ENCODE measurements around the gene ZFYVE27.

The ZFYVE27 gene

DNA sequence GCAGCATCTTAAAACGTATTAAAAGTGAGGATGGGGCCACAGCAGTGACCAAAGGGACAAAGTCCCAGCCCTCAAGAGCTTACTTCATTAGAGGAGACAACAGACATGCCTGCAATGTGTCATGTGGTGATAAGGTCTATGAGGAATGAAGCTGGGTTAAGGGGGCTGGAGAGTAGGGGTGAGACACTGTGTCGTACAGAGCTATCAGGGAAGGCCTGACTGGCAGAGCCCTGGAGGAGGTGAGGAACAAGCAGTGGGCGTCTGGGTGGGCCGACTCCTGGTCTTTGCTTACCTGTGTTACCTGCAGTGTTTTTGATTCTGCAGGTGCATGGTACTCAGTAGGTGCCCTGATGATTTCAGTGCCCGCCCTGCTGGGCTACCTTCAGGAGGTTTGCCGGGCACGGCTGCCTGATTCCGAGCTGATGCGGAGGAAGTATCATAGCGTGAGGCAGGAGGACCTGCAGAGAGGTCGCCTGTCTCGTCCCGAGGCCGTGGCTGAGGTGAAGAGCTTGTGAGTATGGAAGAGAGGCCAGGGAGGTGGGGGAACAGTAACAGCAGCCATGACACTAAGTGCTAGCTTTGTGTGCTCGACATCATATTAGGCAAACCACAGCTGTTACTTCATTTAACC is 7.6 kb downstream of the ZFYVE27 start:
- no peak for DNase-seq (ENCODE audit: low read depth in 2 of 2)

DNA sequence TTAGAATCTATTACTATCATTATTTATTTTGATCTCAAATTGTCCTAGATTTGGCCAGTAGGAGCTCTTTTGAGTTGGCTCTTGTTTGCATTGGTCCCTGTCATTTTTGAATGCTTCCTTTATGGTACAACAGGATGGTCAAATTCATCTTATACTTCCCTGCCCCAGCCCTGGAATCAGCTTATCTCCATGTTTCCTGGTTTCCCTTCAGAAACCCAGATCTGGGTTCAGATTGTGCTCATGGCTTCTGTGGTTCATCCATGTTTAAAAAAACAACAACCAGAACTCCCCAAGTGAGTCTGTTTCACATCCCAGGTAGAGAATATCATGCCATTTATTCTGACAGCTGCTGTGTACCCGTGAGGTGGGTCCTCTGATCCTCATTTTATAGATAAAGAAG is 10.6 kb downstream of the ZFYVE27 start:
- no peak for DNase-seq (ENCODE audit: low read depth in 2 of 2)

GRCh38 chr10:97748116-97748515 is 11.2 kb downstream of the ZFYVE27 start:
- DNase-seq (ENCODE audit: low read depth in 2 of 2) = no peak

- no peak for DNase-seq (ENCODE audit: low read depth in 2 of 2)
These were observed 16.0 kb downstream of the ZFYVE27 start for GRCh38 chr10:97752956-97753355.

- no peak for DNase-seq (ENCODE audit: low read depth in 2 of 2)
These were observed 17.8 kb downstream of the ZFYVE27 start for GRCh38 chr10:97754726-97755125.

GRCh38 chr10:97755718-97756117 is 18.8 kb downstream of the ZFYVE27 start:
- no peak for DNase-seq (ENCODE audit: low read depth in 2 of 2)

DNA sequence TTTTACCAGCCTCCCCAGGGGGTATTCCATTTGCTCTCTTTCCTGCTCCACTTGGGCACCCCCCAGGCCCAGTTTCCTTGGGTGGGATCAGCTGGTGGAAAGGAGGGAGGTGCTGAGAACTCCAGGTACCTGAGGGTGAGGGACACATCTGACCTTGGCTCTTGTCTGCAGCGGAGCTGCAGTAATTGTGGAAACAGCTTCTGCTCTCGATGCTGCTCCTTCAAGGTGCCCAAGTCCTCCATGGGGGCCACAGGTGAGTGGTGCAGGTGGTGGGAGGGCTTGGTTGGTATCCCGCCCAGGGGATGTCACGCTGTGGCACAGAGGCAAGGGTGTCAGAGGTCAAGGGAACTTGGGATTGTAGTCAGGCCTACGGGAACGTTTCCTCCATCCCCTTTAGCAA is 20.5 kb downstream of the ZFYVE27 start:
- DNase-seq (ENCODE audit: low read depth in 2 of 2) = no peak

GRCh38 chr10:97759158-97759887 is 22.4 kb downstream of the ZFYVE27 start:
- peak; percentile 23 to 41 for DNase-seq (ENCODE audit: low read depth in 2 of 2)

- no peak for DNase-seq (ENCODE audit: low read depth in 2 of 2)
These were observed 23.0 kb downstream of the ZFYVE27 start for GRCh38 chr10:97759946-97760345.

DNA sequence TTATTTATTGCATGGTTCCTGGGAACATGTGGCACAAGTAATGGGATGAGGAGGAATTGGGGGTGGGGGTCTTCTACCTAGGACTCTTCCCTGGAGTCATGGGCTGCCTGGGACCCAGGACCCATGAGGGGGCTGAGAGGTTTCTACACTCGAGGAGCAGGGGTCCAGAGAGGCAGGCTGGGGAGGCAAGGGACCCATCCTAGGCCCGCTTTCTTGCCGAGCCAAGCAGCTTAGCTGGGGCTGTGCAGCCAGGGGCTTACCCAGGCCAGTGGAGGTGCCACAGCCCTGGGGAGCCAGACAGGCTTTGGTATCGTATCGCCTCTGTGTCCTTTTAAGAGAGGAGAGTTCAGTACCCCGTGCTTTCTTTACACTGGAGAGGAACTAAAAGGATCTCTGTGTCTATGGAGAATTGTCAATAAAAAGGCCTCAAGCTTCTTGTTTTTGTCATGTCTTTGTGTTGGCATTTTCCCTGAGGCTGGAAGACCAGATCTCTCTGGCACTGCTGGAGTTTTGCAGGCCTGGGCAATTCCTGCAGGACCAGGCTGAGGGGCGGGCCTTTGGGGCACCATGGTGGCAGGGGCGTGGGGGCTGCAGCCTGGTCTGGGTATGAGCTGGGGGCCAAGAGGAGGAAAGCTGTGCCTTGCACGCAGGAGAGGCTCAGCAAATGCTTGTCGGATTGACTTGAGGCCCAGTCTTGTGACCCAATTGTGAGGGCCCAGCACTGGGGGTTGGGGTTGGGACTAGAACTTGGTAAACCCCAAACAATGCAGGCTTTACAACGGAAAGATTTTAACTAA is 23.7 kb downstream of the ZFYVE27 start:
- no peak for DNase-seq (ENCODE audit: low read depth in 2 of 2)

DNA sequence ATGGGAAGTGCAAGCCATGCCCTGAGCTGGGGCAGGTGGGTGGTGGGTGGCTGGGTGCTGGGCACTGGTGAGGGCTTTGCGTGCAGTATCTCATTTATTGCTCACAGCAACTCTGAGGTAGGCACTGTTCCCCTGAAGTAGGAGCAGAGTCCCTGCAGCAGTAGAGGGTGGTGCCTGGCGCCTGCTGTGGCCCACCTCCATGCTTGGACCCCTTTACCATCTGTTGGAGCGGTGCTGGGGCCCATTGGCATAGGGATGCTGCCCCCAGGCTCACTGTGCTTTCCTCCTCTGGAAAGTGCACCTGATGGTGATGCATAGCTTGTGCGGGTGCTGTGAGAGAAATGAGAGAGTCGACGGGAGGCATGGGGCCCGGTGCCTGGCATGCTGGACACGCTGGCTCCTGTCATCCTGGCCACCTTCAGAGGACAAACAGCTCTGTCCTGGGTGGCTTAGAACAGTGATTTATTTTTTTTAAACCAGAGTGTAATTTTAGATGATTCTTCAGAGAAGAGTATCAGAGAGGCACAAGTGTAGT is 24.5 kb downstream of the ZFYVE27 start:
- DNase-seq (ENCODE audit: low read depth in 2 of 2) = no peak

GRCh38 chr10:97762056-97762455 is 25.1 kb downstream of the ZFYVE27 start:
- DNase-seq (ENCODE audit: low read depth in 2 of 2) = no peak

DNA sequence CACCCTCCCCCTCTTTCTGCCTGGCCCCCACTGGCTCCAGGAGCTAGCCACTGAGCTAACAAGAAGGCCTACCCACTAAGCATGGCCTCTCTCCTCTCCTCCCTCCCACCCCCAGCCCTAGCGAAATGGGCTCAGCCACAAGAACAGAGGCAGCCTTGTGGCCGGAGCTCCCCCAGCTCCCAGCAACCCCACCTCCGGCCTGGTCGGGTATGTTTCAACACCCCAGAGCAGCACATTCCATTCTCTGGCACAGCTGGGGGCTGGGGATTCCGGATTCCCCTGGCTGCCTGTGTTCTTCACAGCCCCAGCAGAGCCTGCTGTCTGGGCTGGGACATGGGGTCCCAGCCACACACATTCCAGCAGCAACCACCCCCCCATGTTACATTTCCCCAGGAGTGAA is 25.9 kb downstream of the ZFYVE27 start:
- no peak for DNase-seq (ENCODE audit: low read depth in 2 of 2)

DNA sequence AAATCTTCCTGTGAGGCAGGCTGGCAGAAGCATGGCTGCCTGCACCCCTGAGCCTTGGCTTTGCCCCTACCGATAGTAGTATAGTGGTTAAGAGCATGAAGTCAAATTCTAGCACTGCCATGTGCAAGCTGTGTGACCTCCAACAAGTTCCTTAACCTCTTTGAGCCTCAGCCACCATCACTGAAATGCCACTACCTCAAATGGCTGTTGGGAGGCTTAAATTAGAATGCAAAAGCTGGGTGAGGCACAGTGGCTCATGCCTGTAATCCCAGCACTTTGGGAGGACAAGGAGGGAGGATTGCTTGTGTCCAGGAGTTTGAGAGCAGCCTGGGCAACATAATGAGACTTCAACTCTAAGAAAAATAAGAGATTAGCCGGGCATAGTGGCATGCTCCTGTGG is 26.5 kb downstream of the ZFYVE27 start:
- no peak for DNase-seq (ENCODE audit: low read depth in 2 of 2)

DNA sequence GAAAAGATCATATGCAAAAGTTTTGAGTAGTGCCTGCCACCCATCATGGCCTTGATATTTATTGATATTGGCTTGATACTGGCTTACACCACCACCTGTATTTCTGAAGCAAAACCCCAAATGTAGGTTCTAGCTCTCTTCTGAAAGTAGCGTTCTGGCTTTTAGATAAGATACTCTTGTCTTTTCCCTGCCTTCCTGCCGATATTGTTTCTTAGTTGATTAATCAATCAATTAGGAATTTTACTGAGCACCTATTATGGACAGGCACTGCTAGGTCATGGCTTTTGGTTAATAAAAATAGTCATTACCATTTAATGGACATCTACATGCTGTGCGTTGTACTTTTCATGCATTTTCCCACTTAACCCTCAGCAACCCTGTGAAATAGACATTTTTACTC is 27.0 kb downstream of the ZFYVE27 start:
- DNase-seq (ENCODE audit: low read depth in 2 of 2) = no peak

DNA sequence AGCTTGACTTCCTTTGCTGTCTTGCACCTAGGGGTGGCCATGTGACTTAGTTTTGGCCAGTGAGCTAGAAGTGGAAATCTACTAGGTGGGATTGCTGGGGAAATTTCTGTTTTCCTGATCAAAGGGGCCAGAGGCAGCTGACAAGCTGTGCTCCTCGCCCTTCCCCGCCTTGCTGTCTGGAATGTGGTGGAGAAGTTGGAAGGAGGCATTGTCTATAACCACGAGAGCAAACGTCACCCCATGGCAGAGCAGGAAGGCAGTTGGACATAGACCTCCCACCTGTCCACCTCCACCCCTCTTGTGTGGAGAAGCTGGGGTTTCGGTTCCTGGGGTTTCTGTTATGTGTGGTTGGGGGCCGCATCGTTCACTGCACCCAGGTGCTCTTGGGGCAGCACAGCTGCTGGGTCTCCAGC is 27.6 kb downstream of the ZFYVE27 start:
- DNase-seq (ENCODE audit: low read depth in 2 of 2) = no peak

DNA sequence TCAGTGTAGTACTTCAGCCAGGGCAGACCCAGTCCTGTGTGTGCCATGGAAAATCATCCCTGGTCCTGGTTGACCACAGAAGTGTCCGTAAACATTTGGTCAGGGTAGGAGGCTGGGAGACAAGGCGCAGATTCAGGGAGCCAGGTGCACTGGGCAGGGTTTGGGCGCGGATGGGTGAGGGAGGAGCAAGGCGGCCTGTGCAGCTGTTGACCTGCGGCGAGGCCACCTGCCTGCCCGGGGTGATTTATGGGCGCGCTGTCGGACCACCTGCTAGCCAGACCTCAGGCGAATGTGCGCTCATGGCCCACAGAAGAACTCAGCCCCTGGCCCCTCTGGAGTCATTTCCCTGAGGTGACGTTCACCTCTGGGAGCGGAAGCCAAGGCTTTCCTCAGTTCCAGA is 28.3 kb downstream of the ZFYVE27 start:
- DNase-seq (ENCODE audit: low read depth in 2 of 2) = no peak

DNA sequence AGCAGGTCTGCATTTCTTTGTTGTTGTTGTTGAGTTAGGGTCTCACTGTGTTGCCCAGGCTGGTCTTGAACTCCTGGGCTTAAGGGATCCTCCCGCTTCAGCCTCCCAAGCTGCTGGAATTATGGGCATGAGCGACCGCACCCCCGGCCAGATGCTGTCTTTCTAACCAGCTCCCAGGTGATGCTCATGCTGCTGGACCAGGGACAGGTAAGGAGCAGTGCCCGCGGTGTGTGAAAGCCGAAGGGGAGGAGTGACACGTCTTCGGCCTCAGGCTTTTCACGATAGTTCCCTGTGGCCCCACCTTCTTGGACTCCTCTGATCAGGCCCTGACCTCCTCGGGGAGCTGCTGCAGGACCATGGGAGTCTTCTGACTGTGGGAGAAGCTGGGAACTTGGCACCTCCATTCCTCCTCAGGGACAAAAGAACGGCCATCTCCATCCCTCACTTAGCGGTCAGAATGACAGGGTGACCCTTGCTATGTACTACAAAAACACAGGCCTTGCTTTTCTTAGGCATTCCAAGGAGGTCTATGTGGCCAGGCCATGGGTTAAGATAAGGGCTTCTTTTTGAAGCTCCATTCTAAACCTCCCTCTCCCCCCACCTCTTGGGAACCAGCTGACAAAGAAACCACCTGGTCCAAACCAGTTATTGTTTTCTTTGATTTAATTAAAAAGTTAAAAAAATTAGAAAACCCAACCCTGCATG is 29.3 kb downstream of the ZFYVE27 start:
- DNase-seq (ENCODE audit: low read depth in 2 of 2) = no peak

DNA sequence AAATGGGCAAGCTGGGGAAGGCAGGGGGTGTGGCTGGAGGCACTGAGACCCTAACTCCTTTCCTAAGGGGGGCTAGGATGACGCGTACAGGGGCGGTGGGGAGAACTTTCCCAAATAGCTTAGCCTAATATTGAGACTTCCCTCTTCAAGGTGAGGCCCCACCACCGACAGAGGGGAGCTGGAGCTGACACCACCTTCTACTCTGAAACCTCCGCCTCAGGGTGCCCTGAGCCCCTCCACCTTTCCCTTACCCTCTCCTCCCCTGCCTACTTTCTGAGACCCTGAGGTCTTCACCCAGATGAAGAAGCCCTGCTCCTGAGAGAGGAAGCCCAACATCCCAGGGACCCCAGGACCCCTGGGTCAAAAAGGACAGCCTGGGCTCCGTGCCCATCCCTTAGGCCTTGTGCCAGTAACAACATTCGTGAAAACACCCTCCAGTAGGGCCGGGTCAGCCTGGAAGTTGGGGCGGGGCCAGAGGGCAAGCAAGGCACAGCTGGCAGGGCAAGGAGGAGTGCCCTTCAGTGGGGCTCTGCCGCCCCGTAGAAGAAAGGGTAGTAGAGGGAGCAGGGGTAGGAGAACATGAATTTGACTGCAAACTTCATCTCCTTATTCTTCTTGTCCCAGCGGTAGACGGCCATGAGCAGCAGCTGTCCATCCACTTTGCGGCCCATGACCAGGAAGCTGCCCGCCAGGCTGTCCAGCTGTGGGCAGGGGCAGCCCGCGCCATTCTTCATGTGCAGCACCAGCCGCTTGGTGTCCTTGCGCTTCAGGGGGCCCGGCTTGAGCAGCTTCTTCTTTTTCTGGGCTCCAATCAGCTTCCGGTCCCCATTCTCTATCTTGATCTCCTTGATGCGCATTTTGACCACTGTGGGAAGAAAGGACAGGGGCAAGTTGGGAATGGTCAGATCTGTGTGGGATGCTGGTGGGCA is 30.3 kb downstream of the ZFYVE27 start:
- no peak for DNase-seq (ENCODE audit: low read depth in 2 of 2)

- no peak for DNase-seq (ENCODE audit: low read depth in 2 of 2)
These were observed 31.7 kb downstream of the ZFYVE27 start for GRCh38 chr10:97768322-97769315.
